ENCODE results near the gene ARID1B. TPM values are rescaled to one million over a fixed set of nuclear protein-coding genes. Genes with fewer than 3 reads are reported as not detected.

Gene ARID1B
- total and polyA plus RNA-seq, 9 of the 15 experiments (the other 6 are each of a cell fraction or from before 2014, with no cell fraction given) = 12.5 to 50.5 (median 25.8) TPM

- TF ChIP-seq ATF3 (IDR thresholded peaks at IDR 0.05) = no peak
- TF ChIP-seq ATF3 (CRISPR knock-in tag; conservative IDR thresholded peaks at IDR 0.05) = 0 out of 2 replicates have a peak, but pooled peaks have one; percentile 28
- no peak for TF ChIP-seq MXD1 (CRISPR knock-in tag; IDR thresholded peaks at IDR 0.05; ENCODE audit: borderline replicate concordance, poor library complexity, severe bottlenecking)
- no peak for TF ChIP-seq ADNP (tag; IDR thresholded peaks at IDR 0.05)
- TF ChIP-seq OTX1 (CRISPR knock-in tag; IDR thresholded peaks at IDR 0.05) = no peak
- no peak for TF ChIP-seq XRCC3 (IDR thresholded peaks at IDR 0.05)
- peak; percentile 65 to 72 for TF ChIP-seq NRF1 (conservative IDR thresholded peaks at IDR 0.05 in 1 of 2, IDR thresholded peaks at IDR 0.05 in 1 of 2)
- peak; percentile 66 for TF ChIP-seq NCOR1 (IDR thresholded peaks at IDR 0.05)
- TF ChIP-seq BRCA1 (IDR thresholded peaks at IDR 0.05) = no peak
- TF ChIP-seq BRCA1 (CRISPR knock-in tag; IDR thresholded peaks at IDR 0.05) = no peak
- TF ChIP-seq ZNF133 (CRISPR knock-in tag; IDR thresholded peaks at IDR 0.05) = no peak
- TF ChIP-seq TAF9B (IDR thresholded peaks at IDR 0.05; ENCODE audit: partially characterized antibody) = peak; percentile 11
- TF ChIP-seq HDAC1 (IDR thresholded peaks at IDR 0.05) = 0 out of 4 replicates have a peak, but pooled peaks of 1 of the 2 experiments have one; percentile 31
- no peak for TF ChIP-seq ZNF232 (CRISPR knock-in tag; IDR thresholded peaks at IDR 0.05)
- no peak for TF ChIP-seq CHCHD3 (CRISPR knock-in tag; IDR thresholded peaks at IDR 0.05)
- TF ChIP-seq SPI1 (IDR thresholded peaks at IDR 0.05; ENCODE audit: borderline replicate concordance, low read depth, low read length) = no peak
- peak; percentile 30 for TF ChIP-seq ASH1L (IDR thresholded peaks at IDR 0.05; ENCODE audit: borderline replicate concordance, low read depth, partially characterized antibody)
- TF ChIP-seq ZEB2 (IDR thresholded peaks at IDR 0.05) = no peak
- TF ChIP-seq DPF2 (IDR thresholded peaks at IDR 0.05) = peak; percentile 62
- no peak for TF ChIP-seq GTF2B (IDR thresholded peaks at IDR 0.05; ENCODE audit: extremely low read depth, insufficient read length)
- TF ChIP-seq MYNN (IDR thresholded peaks at IDR 0.05) = 0 out of 2 replicates have a peak, but pooled peaks have one; percentile 31
- no peak for TF ChIP-seq MYNN (CRISPR knock-in tag; IDR thresholded peaks at IDR 0.05)
- no peak for TF ChIP-seq ZNF274 (IDR thresholded peaks at IDR 0.05; ENCODE audit: borderline replicate concordance, low read depth, low read length)
- no peak for TF ChIP-seq NR1H2 (CRISPR knock-in tag; IDR thresholded peaks at IDR 0.05)
- TF ChIP-seq TRIM24 (IDR thresholded peaks at IDR 0.05) = 0 out of 4 replicates have a peak, but pooled peaks of 1 of the 2 experiments have one; percentile 10
- no peak for TF ChIP-seq RFX5 (IDR thresholded peaks at IDR 0.05; ENCODE audit: low read depth, low read length)
- peak; percentile 73 for TF ChIP-seq CBFA2T2 (conservative IDR thresholded peaks at IDR 0.05)
- TF ChIP-seq MXI1 (IDR thresholded peaks at IDR 0.05; ENCODE audit: low read depth, low read length) = no peak
- no peak for TF ChIP-seq WHSC1 (IDR thresholded peaks at IDR 0.05; ENCODE audit: low read length)
- TF ChIP-seq CBFA2T3 (IDR thresholded peaks at IDR 0.05) = peak; percentile 85
- TF ChIP-seq SMARCE1 (IDR thresholded peaks at IDR 0.05) = peak; percentile 39; the same call in 1 of the 2 replicates
- no peak for TF ChIP-seq DMBX1 (CRISPR knock-in tag; IDR thresholded peaks at IDR 0.05; ENCODE audit: borderline replicate concordance)
Measured at GRCh38 chr6:156992020-156992804, 215.0 kb downstream of the ARID1B start (continued).
